ENCODE results near the gene PTDSS2. TPM values are rescaled to one million over a fixed set of nuclear protein-coding genes. Genes with fewer than 3 reads are reported as not detected.

PTDSS2 gene
- total RNA-seq, 2 experiments from 2014 or later = 26.2 to 30.0 TPM

DNA sequence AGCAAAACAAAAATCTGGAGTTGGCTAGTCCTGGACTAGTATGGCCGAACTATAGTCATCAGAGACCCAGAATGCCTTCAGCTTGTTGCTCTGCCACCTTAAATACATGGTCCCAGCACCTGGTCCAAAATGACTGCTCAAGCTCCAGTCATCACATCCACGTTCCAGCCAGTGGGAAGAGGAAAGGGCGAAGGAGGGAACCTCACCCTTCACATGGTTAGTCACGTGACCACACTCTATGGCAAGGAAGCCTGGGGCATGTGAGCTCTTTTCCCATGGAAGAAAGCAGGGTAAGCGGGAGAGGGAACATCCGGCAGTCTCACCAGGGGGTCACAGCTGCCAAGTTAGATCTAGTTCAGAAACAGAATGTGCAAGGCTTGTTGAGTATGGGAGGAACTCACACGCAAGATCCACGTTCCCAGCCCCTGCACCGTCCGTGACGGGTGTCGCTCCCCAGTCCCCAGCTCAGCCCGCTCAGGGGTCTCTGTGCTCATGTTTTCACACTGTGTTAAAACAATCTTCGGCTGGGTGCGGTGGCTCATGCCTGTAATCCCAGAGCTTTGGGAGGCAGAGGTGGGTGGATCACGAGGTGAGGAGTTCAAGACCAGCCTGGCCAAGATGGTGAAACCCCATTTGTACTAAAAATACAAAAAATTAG is 6.4 kb upstream of the PTDSS2 start:
- ChIA-PET POLR2A (no interaction called here), CTCF (interaction anchor here (1.0 to 1.7 kb wide), 2 partner anchors 47 to 285 kb away, joined by 3 to 4 read pairs; no protein-coding TSS in a partner anchor)

DNA sequence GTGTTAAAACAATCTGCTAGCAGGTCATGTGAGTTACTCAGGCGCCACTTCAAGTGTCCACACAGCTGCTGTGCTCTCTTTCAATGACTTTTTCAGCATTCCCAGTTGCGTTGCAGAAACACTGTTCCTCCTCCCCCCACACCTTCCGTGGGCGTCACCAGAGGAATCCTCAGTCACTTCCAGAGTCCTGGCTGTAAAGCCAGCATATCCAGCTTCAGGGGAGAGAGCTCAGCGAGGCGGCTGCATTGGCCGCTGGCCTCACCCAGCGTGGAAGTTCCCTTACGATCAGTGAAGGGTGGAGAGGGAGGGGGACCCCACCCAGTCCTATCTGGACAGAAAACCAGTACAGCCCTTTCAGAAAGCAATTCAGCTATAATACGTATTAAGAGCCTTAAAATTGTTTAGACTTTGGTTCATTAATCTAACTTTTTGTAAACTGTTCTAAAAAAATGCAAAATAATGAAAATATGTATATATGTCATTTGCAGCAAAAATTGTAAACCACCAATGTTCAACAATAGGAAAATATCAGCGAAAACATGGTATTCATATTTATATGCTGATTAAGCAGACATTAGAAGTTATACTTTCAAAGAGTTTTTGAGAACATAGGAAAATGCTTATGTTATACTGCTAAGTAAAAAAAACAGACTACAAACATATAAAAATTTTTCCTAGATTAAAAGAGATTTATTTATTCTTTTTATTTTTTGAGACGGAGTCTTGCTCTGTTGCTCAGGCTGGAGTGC is 5.5 kb upstream of the PTDSS2 start:
- CTCF ChIA-PET = interaction anchor here (1.1 kb wide), 1 partner anchor 37 kb away, joined by 3 read pairs; no protein-coding TSS in a partner anchor
- POLR2A ChIA-PET = no interaction called here

DNA sequence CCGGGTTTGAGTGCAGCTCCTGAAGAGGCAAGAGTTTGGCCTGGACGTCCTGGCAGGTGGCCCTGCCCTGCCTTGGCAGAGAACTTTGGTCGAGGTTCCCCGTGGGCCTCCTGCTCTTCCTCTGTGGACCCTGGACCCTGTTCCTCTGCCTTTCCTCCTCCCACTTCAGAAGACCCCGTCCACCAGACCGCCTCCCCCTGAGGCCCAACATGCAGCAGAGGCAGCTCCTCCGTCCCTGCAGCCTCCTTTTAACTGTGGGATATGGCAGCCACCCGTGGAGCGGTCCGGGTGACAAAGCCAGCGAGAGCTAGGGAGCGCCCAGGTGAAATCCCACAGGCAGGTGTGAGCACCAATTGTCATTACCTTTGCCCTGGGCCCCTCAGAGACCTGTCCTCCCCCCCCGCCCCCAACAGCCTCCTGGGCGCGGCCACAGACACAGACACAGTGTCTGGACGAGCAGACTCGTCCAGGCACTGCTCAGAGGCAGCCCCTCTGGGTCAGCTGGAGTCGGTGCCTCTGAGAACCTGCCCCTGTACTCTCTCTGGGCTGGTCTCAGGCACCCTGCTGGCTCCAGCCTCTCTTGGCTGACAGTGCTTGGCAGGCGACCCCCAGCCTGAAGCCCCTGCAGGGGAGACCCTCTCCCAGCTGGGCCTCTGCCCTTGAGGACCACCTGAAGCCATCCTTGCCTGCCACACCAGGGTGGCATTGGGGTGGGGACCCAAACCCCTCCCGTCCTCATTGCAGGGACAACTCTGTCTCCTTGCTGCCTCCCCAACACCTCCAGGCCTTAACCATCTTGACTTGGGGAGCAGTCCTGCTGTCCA is 4.1 kb upstream of the PTDSS2 start:
- ChIA-PET POLR2A (no interaction called here), CTCF (interaction anchor here (0.9 to 1.5 kb wide), 2 partner anchors 72 to 73 kb away, joined by 3 to 4 read pairs; no protein-coding TSS in a partner anchor)

DNA sequence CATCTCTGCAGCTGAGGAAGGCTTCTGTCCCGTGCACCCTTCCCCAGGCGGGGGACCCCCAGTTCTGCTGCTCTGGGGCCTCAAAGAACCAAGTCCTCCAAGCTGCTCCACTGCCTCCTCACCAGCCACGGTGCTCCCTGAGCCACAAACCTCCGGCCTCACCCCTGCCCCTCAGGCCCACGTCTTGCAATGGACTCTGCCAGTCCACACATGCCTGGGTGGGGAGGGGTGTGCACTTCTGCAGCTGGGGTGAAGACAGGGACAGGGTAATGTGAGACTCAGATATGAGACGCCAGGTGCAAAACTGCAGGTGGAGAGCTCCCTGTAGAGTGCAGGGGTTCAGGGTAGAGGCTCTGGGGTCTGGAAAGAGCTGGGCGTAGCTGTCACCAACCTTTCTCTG is 3.2 kb upstream of the PTDSS2 start:
- ChIA-PET CTCF (interaction anchor here (0.9 to 1.5 kb wide), 2 partner anchors 71 to 72 kb away, joined by 3 to 4 read pairs; no protein-coding TSS in a partner anchor), POLR2A (interaction anchor here (4.6 kb wide), 1 partner anchor 31 kb away, joined by 25 read pairs; the partner anchor contains the start of gene SIGIRR)

DNA sequence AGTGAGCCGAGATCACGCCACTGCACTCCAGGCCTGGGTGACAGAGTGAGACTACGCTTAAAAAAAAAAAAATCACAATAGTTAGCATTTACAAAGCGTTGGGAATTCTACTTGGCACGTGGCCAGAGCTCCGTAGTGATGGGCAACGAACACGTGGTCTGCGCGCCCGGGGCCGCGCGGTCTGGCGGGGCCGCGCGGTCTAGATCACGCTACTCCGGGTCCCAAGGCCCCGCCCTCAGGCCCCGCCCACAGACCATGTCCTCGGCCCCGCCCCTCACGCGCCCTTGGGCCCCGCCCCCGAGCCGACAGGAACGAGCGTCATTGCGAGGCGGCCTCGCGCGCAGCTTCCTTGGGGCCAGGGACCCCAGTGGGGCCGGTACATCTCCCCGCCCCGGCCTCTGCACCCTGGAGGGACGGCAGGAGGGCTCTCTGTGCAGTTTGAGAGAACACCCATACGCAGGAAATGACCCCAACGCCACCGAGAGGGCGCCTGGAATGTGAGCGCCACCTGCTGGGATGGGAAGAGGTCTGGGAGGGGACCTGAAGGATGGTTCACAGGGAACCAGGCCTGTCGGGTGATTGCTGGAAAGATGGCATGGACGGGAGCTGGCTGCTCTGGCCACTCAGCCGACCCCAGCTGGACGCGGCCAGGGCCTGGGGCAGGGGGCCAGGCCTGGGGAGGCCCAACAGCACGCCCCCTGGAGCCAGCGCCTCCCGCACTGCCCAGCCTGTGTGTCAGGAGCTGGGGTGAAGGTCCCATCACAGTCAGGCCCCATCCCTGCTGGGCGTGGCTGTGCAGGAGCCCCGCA is 2.0 kb upstream of the PTDSS2 start:
- ChIA-PET CTCF (interaction anchor here (0.6 to 4.8 kb wide), 24 partner anchors 8 to 277 kb away, joined by 3 to 24 read pairs (median 4); partner anchors contain the start of genes ANO9, BET1L, RIC8A and RNH1), POLR2A (interaction anchor here (0.6 to 4.6 kb wide), 13 partner anchors 8 to 356 kb away, joined by 3 to 25 read pairs (median 4); partner anchors contain the start of genes BET1L, HRAS, RIC8A and RNH1)

DNA sequence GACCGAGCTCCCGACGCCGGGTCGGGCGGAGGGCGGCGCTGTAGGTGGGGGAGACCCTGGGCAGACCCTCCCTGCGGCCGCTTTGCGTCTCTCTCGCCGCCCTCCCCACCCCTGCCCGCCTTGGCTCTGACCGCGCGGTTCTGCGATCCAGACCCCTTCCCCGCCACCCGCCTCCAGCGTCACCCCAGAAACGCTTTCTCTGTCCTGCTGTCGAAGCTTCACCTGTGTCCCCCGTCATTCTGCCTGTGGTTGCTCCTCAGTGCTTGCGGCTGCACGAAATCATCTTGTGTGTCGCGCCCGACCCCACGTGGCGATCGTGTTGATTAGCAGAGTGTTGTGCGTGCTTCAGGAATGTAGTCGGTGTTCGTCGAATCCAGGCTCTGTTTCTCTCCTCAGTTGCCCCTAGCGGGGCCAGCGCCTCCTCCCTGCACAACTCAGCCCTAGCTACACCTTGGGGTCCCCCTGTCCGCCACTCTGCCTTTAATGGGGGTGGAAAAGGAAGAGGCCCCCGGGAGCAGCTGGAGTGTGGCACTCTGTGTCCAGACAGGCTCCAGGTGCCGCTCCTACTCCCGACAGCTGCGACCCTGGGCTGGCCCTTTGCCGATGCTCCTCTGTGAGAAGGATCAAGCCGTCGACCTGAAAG is 851 bp downstream of the PTDSS2 start:
- CTCF ChIA-PET = interaction anchor here (0.8 to 4.8 kb wide), 3 partner anchors 10 to 200 kb away, joined by 3 to 23 read pairs (median 5); partner anchors contain the start of gene ANO9
- POLR2A ChIA-PET = interaction anchor here (0.5 to 4.6 kb wide), 3 partner anchors 35 to 130 kb away, joined by 4 to 25 read pairs (median 4); partner anchors contain the start of gene SIGIRR

DNA sequence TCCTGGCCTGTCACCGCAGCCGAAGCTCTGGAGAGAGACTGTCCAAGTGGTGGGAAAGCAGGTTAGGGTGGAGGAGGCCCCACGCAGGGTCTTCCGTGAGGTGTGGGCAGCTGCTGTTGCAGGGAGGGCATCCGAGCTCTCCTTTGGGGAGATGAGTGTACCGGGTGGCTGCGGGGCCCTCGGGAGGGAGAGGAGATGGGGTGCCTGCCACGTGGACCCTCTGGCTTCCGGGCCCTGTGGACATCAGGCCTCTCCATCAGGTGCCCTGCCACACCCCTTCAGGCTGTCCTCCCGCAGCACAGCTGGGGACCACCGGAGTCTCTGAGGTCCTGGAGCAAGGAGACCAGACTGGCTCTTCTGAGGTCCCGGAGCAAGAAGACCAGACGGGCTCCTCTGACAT is 1.7 kb downstream of the PTDSS2 start:
- ChIA-PET POLR2A (interaction anchor here (4.6 kb wide), 1 partner anchor 36 kb away, joined by 25 read pairs; the partner anchor contains the start of gene SIGIRR), CTCF (interaction anchor here (1.0 to 4.8 kb wide), 2 partner anchors 11 to 44 kb away, joined by 5 to 23 read pairs; partner anchors contain the start of gene ANO9)

DNA sequence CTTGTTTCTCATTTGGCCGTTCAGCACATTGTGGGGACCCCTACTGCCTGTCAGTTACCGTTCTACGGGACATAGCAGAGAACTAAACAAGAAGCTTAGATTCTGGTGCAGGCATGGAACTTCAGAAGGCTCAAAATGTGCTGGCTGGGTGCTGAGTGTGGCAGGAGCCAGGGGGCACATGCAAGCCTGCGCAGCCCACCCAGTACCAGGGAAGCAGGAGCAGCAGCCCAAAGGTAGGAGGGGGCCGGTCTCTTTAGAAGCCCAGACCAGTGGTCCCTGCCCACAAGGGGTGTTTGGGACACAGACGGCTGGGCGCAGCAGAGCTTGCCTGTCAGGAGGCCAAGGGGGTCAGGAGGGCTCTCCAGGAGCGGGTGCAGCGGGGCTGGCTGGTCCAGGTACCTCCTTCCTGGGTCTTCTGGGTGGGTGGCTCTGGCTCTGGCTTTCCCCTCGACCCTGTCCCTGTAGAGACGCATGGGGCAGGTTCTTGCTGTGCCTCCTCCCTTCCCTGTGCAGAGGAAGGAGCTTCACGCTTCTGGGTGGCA is 2.2 kb downstream of the PTDSS2 start:
- ChIA-PET CTCF (interaction anchor here (1.2 to 4.8 kb wide), 2 partner anchors 12 to 40 kb away, joined by 3 to 23 read pairs; partner anchors contain the start of gene ANO9), POLR2A (no interaction called here)

DNA sequence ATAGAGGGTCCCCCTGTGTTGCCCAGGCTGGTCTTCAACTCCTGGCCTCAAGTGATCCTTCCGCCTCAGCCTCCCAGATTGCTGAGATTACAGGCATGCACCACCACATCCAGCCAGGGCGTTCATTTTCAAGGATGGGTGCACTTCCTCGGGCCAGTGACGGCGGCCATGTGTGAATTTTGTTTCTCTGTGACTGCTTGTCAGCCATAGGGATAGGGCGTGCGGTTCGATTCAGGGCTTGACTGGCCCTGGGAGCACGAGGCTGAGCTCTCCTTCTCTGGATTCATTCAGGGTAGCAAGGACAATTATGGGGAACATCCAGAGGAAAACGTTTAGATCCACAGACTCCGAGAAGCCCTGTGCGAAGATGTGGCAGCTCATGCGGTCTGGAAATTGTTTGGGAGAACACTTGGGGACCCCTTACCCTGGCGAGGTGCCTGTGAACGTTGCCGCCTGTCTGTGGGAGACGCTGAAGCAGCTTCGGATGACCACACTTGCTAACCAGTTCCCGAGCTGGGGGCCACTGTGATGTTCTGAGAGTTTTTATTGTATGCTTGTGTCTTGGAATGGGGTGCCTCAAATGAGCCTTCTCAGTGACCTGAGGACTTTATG is 2.9 kb downstream of the PTDSS2 start:
- CTCF ChIA-PET = interaction anchor here (0.6 to 1.2 kb wide), 3 partner anchors 39 to 66 kb away, joined by 3 to 6 read pairs (median 3); no protein-coding TSS in a partner anchor
- POLR2A ChIA-PET = no interaction called here

DNA sequence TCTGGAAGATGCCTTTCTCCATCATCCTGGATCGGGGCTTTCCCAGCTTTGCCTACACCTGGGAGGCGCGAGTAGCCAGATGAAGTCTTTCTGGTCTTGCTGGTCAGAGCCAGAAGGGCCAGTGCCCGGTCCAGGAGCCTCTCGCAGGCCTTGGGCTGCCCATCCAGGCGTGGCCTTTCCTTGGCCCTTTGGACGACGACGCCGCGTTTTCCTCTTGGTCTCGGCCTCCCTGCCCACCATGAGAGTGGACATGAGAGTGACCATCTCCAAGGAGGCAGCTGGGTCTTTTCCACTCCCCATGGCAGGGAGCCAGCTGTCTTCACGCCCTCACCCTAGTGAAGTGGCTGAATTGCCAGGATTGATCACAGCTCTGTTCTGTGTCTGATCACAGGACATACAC is 3.5 kb downstream of the PTDSS2 start:
- CTCF ChIA-PET = interaction anchor here (0.6 to 1.2 kb wide), 3 partner anchors 38 to 65 kb away, joined by 3 to 6 read pairs (median 3); no protein-coding TSS in a partner anchor
- POLR2A ChIA-PET = no interaction called here

DNA sequence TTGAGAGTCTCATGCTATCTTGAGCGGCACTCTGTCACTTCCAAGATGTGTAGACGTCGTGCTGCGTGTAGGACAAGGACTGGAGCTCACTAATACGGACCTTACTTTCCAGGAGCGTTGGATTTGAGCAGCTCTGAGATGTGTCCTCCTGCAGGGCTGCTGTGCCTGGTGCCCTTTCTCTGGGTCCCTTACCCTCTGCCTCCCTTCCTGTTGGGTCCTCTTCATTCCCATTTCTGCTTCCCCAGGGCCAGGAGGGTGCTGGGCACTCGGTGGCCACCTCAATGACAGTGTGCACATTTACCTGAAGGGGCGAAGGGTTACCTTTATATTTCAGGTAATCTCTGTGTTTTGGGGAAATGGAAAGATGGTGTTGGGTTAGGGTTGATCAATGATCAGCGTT is 4.0 kb downstream of the PTDSS2 start:
- ChIA-PET CTCF (interaction anchor here (1.2 kb wide), 1 partner anchor 47 kb away, joined by 6 read pairs; no protein-coding TSS in a partner anchor), POLR2A (no interaction called here)

DNA sequence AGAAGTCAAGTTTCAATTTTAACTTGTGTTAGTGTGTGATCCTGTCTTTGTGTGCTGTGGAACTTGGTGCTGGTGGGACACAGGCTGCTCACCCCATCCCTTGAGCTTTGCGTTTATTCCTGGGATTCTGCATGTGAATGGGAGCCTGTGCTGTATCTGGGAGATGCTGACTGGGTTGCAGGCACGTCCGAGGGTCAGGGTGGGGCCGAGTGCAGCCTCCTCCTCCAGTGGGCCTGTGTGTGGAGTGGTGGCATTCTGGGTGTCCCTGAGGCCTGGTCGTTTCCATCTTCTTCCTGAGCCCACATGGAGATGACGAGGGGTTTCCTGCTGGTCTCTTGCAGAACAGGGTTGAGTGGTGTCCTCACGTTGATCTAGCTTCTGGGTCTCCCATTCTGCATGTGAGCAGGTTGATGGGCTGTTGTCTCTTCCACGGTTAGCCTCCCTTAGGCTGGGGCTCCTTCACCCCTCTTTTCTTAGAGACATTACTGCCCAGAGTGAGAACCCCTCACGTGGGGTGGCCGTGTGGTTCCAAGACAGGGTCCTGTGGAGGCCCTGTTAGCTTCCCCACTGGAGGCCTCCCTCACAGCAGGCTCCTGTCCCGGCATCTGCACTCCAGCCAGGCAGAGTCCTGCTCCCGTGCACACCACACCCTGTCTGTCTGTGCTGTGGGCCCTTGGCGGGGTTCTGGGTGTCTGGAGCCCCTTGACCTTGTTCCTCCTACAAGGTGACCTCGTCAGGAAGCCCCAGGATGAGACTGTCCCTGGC is 4.9 kb downstream of the PTDSS2 start:
- CTCF ChIA-PET = interaction anchor here (1.6 kb wide), 1 partner anchor 48 kb away, joined by 3 read pairs; no protein-coding TSS in a partner anchor
- POLR2A ChIA-PET = interaction anchor here (0.6 kb wide), 1 partner anchor 11 kb away, joined by 3 read pairs; no protein-coding TSS in a partner anchor

DNA sequence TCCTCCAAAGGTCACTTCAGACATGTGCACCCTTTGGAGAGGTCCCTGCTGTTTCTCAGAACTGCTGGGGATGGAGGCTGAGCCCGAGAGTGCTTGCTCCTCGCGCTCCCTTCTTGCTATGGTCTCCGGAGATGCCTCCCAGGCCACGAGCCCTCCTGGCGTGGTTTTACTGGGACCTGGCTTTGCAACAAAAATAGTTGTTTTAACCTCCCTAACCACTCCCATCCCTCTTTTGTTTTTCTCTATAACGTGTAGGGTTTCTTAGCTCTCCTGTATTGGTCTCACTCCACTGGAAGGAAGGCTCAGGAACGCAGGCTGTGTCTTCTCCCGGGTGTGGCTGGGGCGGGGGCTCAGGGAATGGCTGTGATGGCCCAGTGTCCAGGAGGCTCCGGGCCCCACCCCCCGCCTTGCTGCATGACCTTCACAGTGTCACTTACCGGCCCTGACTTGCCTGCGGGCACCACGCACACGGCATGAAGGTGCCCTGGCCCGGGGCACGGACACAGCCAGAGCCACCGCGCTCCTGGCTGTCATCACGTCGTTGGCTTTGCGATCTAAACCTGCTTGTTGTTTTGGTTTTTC is 5.6 kb downstream of the PTDSS2 start:
- ChIA-PET POLR2A (interaction anchor here (0.6 to 0.7 kb wide), 2 partner anchors 8 to 10 kb away, joined by 3 read pairs; no protein-coding TSS in a partner anchor), CTCF (interaction anchor here (1.6 to 1.9 kb wide), 2 partner anchors 7 to 49 kb away, joined by 3 to 8 read pairs; no protein-coding TSS in a partner anchor)

DNA sequence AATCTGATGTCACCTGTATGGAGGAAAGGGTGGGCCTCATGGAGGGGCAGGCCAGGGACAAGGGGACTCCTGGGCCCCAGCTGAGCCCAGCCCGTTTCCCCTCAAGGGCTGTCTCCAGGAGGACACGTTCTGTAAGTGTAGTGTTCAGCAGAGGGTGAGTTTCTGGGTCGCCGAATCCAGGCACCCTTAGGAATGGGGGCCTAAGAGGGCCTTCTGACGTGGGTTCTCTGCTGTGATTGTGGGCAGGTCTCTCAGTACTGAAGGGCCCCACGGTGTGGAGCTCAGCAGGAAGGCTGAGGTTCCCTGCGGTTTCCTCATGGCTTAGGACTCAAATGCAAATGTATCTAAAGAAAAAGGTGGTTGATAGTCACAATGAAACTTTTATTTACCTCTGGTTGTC is 6.5 kb downstream of the PTDSS2 start:
- CTCF ChIA-PET = interaction anchor here (1.0 to 1.9 kb wide), 2 partner anchors 8 to 63 kb away, joined by 3 to 8 read pairs; no protein-coding TSS in a partner anchor
- POLR2A ChIA-PET = interaction anchor here (0.7 kb wide), 1 partner anchor 9 kb away, joined by 3 read pairs; no protein-coding TSS in a partner anchor

DNA sequence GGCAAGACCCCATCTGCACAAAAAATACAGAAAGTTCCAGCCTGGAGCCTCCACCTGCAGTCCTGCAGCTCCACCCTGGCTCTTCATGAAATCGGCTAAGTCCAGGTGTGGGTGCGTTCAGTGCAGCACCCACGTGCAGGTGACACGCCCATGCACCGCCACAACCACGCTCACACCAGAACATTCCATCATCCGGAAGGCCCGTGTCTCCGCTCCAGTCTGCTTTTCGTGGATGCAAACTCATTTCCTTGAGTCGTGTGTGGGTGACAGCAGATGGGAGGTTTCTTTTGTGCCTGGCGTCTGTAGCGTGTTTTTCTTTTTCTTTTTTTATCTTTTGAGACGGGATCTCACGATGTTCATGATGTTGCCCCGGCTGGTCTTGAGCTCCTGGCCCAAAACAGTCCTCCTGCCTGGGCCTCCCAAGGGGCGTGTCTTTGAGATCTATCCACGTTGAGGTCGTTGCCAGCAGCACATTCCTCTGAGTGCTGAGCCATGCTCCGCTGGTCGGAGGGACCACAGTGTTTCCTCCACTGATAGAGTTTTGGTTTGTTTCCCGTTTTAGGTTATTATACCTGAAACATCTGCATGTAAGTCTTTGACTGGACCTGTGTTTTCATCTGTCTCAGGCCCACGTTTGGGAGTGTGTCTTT is 7.2 kb downstream of the PTDSS2 start:
- POLR2A ChIA-PET = no interaction called here
- CTCF ChIA-PET = interaction anchor here (1.0 to 1.9 kb wide), 3 partner anchors 9 to 152 kb away, joined by 3 to 8 read pairs (median 3); no protein-coding TSS in a partner anchor

All from activated CD8-positive, alpha-beta memory T cell treated with anti-CD3 and anti-CD28 coated beads for 36 hours (primary cell).